H1 (cell line): ENCODE data around the gene C9.

ENCODE experiments used
- CREB1 ChIP-seq: IDR thresholded peaks from 2 replicates; pipeline ENCODE4 v1.6.1; 2012; ENCODE audit warnings: inconsistent platforms
- CTCF ChIP-seq, 3 experiments: IDR thresholded peaks; 1 replicate in 2 of 3; 2 replicates in 1 of 3; pipeline versions ENCODE4 v1.5.1 to v1.6.1; 2011; ENCODE audit warnings: low read length in 3 of 3, mild to moderate bottlenecking in 3 of 3, inconsistent platforms in 2 of 3, low read depth in 1 of 3, moderate library complexity in 1 of 3; ENCODE audit not compliant: insufficient read depth in 1 of 3; ENCODE audit errors: control extremely low read depth in 1 of 3
- EZH2 ChIP-seq: fragments of 200-600 bp; sonication (generic); IDR thresholded peaks from 2 replicates; pipeline ENCODE4 v1.7.1; 2012; ENCODE audit warnings: low read depth, mild to moderate bottlenecking, moderate library complexity, low read length, inconsistent platforms; ENCODE audit not compliant: severe bottlenecking
- KDM1A ChIP-seq: fragments of 200-600, 300-600 bp; sonication (generic); IDR thresholded peaks from 2 replicates; pipeline ENCODE4 v1.7.1; 2016; ENCODE audit warnings: mild to moderate bottlenecking, low read length, borderline replicate concordance
- KDM5A ChIP-seq: fragments of 200-600 bp; IDR thresholded peaks from 2 replicates; pipeline ENCODE4 v1.7.1; 2012; ENCODE audit warnings: mild to moderate bottlenecking, low read length, inconsistent platforms, mixed read lengths
- POLR2A ChIP-seq, 2 experiments: IDR thresholded peaks; 1 replicate in 1 of 2; 2 replicates in 1 of 2; pipeline ENCODE4 v1.6.1; 2011; ENCODE audit warnings: low read depth in 2 of 2, low read length in 2 of 2, mild to moderate bottlenecking in 2 of 2; ENCODE audit errors: control extremely low read depth in 1 of 2
- RAD21 ChIP-seq, 2 experiments: IDR thresholded peaks in 1 of 2; conservative IDR thresholded peaks in 1 of 2; 2 replicates each; pipeline ENCODE4 v1.6.1; 2011; ENCODE audit warnings: low read depth in 2 of 2, low read length in 2 of 2, improper control_type of control experiment in 1 of 2, inconsistent platforms in 1 of 2, mild to moderate bottlenecking in 1 of 2, moderate library complexity in 1 of 2
- SIN3A ChIP-seq, 2 experiments: IDR thresholded peaks in 1 of 2; conservative IDR thresholded peaks in 1 of 2; 2 replicates each; pipeline ENCODE4 v1.6.1; 2011 to 2012; ENCODE audit warnings: low read length in 2 of 2, improper control_type of control experiment in 1 of 2, low read depth in 1 of 2, mild to moderate bottlenecking in 1 of 2
- YY1 ChIP-seq: IDR thresholded peaks from 2 replicates; pipeline ENCODE4 v1.6.1; 2011; ENCODE audit warnings: low read depth, mild to moderate bottlenecking, low read length

DNA sequence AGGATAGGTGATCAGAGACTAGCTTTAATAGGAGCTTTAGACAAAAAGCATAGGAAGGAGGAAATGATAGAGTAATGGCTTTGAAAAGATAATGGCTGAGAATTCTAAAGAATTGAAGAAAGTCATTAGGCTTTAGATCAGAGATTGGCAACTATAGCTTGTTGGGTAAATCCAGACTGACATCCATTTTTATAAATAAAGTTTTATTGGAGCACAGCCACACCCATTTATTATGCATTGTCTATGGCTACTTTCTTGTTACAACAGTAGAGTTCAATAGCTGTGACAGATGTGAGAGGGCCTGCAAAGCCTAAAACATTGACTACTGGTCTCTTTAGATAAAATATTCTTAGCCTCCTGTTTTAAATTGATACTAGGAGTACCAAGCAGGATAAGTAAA, 104.2 kb downstream of the C9 start:
- TF ChIP-seq CTCF (IDR thresholded peaks at IDR 0.05; ENCODE audit: control extremely low read depth in 1 of 3, insufficient read depth in 1 of 3, low read depth in 1 of 3, low read length in 3 of 3), result no peak
- TF ChIP-seq RAD21 (IDR thresholded peaks at IDR 0.05 in 1 of 2, conservative IDR thresholded peaks at IDR 0.05 in 1 of 2; ENCODE audit: low read depth in 2 of 2, low read length in 2 of 2), result no peak
- no peak for TF ChIP-seq POLR2A (IDR thresholded peaks at IDR 0.05; ENCODE audit: control extremely low read depth in 1 of 2, low read depth in 2 of 2, low read length in 2 of 2)
- no peak for TF ChIP-seq KDM5A
- no peak for TF ChIP-seq YY1
- no peak for TF ChIP-seq CREB1
- no peak for TF ChIP-seq EZH2
- no peak for TF ChIP-seq SIN3A (conservative IDR thresholded peaks at IDR 0.05 in 1 of 2, IDR thresholded peaks at IDR 0.05 in 1 of 2; ENCODE audit: low read depth in 1 of 2, low read length in 2 of 2)
- no peak for TF ChIP-seq KDM1A
